Loucy (cell line): ENCODE results near the gene ABLIM2.

ENCODE experiments used
- H2AFZ ChIP-seq: fragments of 200-600 bp; sonication (generic); 2 replicates; pipeline ENCODE4 v1.6.0; 2016; ENCODE audit warnings: antibody characterized with exemption, mild to moderate bottlenecking, low read length, moderate library complexity
- H3F3A ChIP-seq: fragments of 200-600 bp; 2 replicates; pipeline ENCODE4 v1.6.0; 2016; ENCODE audit warnings: antibody characterized with exemption, low read depth, mild to moderate bottlenecking
- H3K27me3 ChIP-seq: fragments of 200-600 bp; sonication (generic); 2 replicates; pipeline ENCODE4 v1.6.1; 2014; ENCODE audit warnings: low read length, mild to moderate bottlenecking; ENCODE audit not compliant: insufficient read depth, poor library complexity, severe bottlenecking
- H3K36me3 ChIP-seq: fragments of 200-600 bp; sonication (generic); 2 replicates; pipeline ENCODE4 v1.6.1; 2016; ENCODE audit warnings: low read length; ENCODE audit not compliant: insufficient read depth
- H3K4me1 ChIP-seq: fragments of 200-600 bp; sonication (generic); 2 replicates; pipeline ENCODE4 v1.5.1; 2014; ENCODE audit warnings: low read length, mild to moderate bottlenecking; ENCODE audit not compliant: insufficient read depth, poor library complexity, severe bottlenecking
- H3K4me2 ChIP-seq: fragments of 200-600 bp; sonication (generic); 2 replicates; pipeline ENCODE4 v1.6.0; 2014; ENCODE audit warnings: antibody characterized with exemption, low read length, low read depth, mild to moderate bottlenecking; ENCODE audit not compliant: poor library complexity, severe bottlenecking
- H3K4me3 ChIP-seq: fragments of 200-600 bp; sonication (generic); 2 replicates; pipeline ENCODE4 v1.5.1; 2014; ENCODE audit warnings: low read length, mild to moderate bottlenecking, mixed read lengths; ENCODE audit not compliant: poor library complexity, severe bottlenecking
- H3K79me2 ChIP-seq: fragments of 200-600 bp; sonication (generic); 2 replicates; pipeline ENCODE4 v1.6.1; 2014; ENCODE audit warnings: low read length; ENCODE audit not compliant: insufficient read depth
- H3K9ac ChIP-seq: fragments of 200-600 bp; sonication (generic); 2 replicates; pipeline ENCODE4 v1.6.0; 2014; ENCODE audit warnings: mild to moderate bottlenecking, low read depth, low read length, moderate library complexity; ENCODE audit not compliant: poor library complexity, severe bottlenecking
- H3K9me2 ChIP-seq: fragments of 200-600 bp; sonication (generic); replicated peaks from 2 replicates; pipeline ENCODE4 v1.6.1; 2016; ENCODE audit warnings: low read depth, low read length, mixed read lengths
- H3K9me3 ChIP-seq: fragments of 200-600 bp; sonication (generic); 2 replicates; pipeline ENCODE4 v1.6.1; 2014; ENCODE audit warnings: mild to moderate bottlenecking, antibody characterized with exemption, low read length, low read depth; ENCODE audit not compliant: insufficient read depth
- H4K20me1 ChIP-seq: fragments of 200-600 bp; sonication (generic); 2 replicates; pipeline ENCODE4 v1.6.0; 2014; ENCODE audit warnings: antibody characterized with exemption, low read length, mild to moderate bottlenecking; ENCODE audit not compliant: insufficient read depth, poor library complexity, severe bottlenecking
- EZH2phosphoT487 ChIP-seq: fragments of 200-600 bp; IDR thresholded peaks from 2 replicates; pipeline ENCODE4 v1.6.1; 2018; ENCODE audit warnings: antibody characterized with exemption, mild to moderate bottlenecking, moderate library complexity, borderline replicate concordance
- TF ChIP-seq, protein P1 (sequence below): fragments of 200-600 bp; sonication (generic); conservative IDR thresholded peaks from 2 replicates; pipeline ENCODE4 v1.5.1; 2014; ENCODE audit warnings: mild to moderate bottlenecking, antibody characterized with exemption, low read length

Gene ABLIM2

GRCh38 chr4:8148785-8149435 is 9.7 kb downstream of the ABLIM2 start:
- no peaks in the 10 kb centered on the region for H3K9me3 ChIP-seq
- no peak overlapping the region for H3K9ac ChIP-seq
- H3K4me3 ChIP-seq, result no peak overlapping the region
- H2AFZ ChIP-seq, result no peak overlapping the region
- no peaks in the 10 kb centered on the region for H3K4me1 ChIP-seq
- TF ChIP-seq, protein P1, sequence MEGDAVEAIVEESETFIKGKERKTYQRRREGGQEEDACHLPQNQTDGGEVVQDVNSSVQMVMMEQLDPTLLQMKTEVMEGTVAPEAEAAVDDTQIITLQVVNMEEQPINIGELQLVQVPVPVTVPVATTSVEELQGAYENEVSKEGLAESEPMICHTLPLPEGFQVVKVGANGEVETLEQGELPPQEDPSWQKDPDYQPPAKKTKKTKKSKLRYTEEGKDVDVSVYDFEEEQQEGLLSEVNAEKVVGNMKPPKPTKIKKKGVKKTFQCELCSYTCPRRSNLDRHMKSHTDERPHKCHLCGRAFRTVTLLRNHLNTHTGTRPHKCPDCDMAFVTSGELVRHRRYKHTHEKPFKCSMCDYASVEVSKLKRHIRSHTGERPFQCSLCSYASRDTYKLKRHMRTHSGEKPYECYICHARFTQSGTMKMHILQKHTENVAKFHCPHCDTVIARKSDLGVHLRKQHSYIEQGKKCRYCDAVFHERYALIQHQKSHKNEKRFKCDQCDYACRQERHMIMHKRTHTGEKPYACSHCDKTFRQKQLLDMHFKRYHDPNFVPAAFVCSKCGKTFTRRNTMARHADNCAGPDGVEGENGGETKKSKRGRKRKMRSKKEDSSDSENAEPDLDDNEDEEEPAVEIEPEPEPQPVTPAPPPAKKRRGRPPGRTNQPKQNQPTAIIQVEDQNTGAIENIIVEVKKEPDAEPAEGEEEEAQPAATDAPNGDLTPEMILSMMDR, result no peak
- no peak for TF ChIP-seq EZH2phosphoT487
- H3K27me3 ChIP-seq, result no peaks in the 10 kb centered on the region
- no peaks in the 10 kb centered on the region for H4K20me1 ChIP-seq
- H3K9me2 ChIP-seq, result no peaks in the 10 kb centered on the region
- no peak overlapping the region for H3K4me2 ChIP-seq
- no peaks in the 10 kb centered on the region for H3K79me2 ChIP-seq
- H3K36me3 ChIP-seq, result no peaks in the 10 kb centered on the region
- H3F3A ChIP-seq, result no peaks in the 10 kb centered on the region

DNA sequence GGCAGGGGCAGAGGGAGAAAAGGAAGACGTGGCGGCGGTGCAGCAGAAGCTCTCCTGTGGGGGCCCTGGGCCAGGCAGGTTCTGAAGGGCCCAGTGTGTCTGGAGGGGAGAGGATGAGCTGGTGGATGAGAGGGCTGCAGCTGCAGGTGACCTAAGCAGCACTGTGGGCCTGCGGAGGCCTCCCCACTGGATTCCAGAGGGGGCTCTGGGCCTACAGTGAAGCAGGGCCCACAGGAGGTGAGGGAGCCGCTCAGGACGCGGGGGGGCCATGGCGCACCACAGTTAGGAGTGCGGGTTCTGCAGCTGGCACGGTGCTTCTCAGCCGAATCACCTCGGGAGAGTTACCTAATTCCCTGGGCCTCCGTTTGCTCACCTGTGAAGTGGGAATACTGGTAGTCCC is 10.5 kb downstream of the ABLIM2 start:
- no peaks in the 10 kb centered on the region for H3K27me3 ChIP-seq

GRCh38 chr4:8147231-8147970 is 11.2 kb downstream of the ABLIM2 start:
- Histone ChIP-seq H3K9ac (no peak overlapping the region), H2AFZ (no peak overlapping the region), H3K9me3 (no peaks in the 10 kb centered on the region), H3K36me3 (no peaks in the 10 kb centered on the region), H3K4me1 (no peaks in the 10 kb centered on the region), H3F3A (no peaks in the 10 kb centered on the region), H3K79me2 (no peaks in the 10 kb centered on the region), H4K20me1 (no peaks in the 10 kb centered on the region), H3K9me2 (no peaks in the 10 kb centered on the region), H3K4me2 (no peak overlapping the region), H3K4me3 (no peak overlapping the region), H3K27me3 (no peaks in the 10 kb centered on the region)
- TF ChIP-seq, protein P1, result no peak
- no peak for TF ChIP-seq EZH2phosphoT487

More for the DNA sequence above, 10.5 kb downstream of the ABLIM2 start:
- no peak overlapping the region for H3K4me2 ChIP-seq
- no peak overlapping the region for H3K4me3 ChIP-seq
- H2AFZ ChIP-seq, result no peak overlapping the region
- H3K9me2 ChIP-seq, result no peaks in the 10 kb centered on the region
- H3K9me3 ChIP-seq, result no peaks in the 10 kb centered on the region
- no peak for TF ChIP-seq EZH2phosphoT487
- TF ChIP-seq, protein P1, result no peak
- no peaks in the 10 kb centered on the region for H3K79me2 ChIP-seq
- no peak overlapping the region for H3K9ac ChIP-seq
- H4K20me1 ChIP-seq, result no peaks in the 10 kb centered on the region
- H3F3A ChIP-seq, result no peaks in the 10 kb centered on the region
- no peaks in the 10 kb centered on the region for H3K36me3 ChIP-seq
- H3K4me1 ChIP-seq, result no peaks in the 10 kb centered on the region
